A549 (cell line): Measurements from ENCODE around the gene RNF112. TPM values are rescaled to one million over a fixed set of nuclear protein-coding genes. Genes with fewer than 3 reads are reported as not detected.

Source experiments
- ATAC-seq, 2 experiments: fragments of 200-7000 bp in 1 of 2; fragments of >200 bp in 1 of 2; cut with Nextera tagmentation in 1 of 2; cut with Tn5 transposase in 1 of 2; 3 replicates each; pipeline versions ENCODE4 v1.8.0 to v1.9.1; 2018 to 2020; ENCODE audit warnings: mild to moderate bottlenecking in 1 of 2, moderate library complexity in 1 of 2
- CTCF ChIA-PET: fragments of 300-600 bp; sonication (Branson Sonifier 250); formaldehyde crosslinking; extraction: SDS; loops from one replicate; lab custom pipeline; 2021; ENCODE audit warnings: antibody characterized with exemption, inconsistent platforms; lab: Yijun Ruan, JAX
- POLR2A ChIA-PET: fragments of 350-600 bp; formaldehyde crosslinking; extraction: SDS; loops from one replicate; lab custom pipeline; 2021; ENCODE audit warnings: antibody characterized with exemption, inconsistent platforms; lab: Yijun Ruan, JAX
- DNase-seq, 2 experiments: peaks; one replicate each; pipeline versions ENCODE4 v3.0.0 to v3.0.0-alpha.2; 2011 to 2016; ENCODE audit warnings: low read depth in 1 of 2, low spot score in 1 of 2
- FAIRE-seq: peaks from 2 replicates; lab custom pipeline; 2011; peaks lifted over from hg19 to GRCh38; lab: Jason Lieb, UNC
- H3K27ac ChIP-seq, 2 experiments: fragments of >200 bp; sonication (Bioruptor Twin); formaldehyde crosslinking; 3 replicates each; pipeline ENCODE4 v1.5.1; 2016 to 2017
- H3K4me1 ChIP-seq: fragments of >200 bp; sonication (Bioruptor Twin); formaldehyde crosslinking; 3 replicates; pipeline ENCODE4 v1.6.1; 2016
- H3K4me2 ChIP-seq: fragments of >200 bp; sonication (Bioruptor Twin); formaldehyde crosslinking; 3 replicates; pipeline ENCODE4 v1.6.1; 2016
- H3K4me3 ChIP-seq: fragments of >200 bp; sonication (Bioruptor Twin); formaldehyde crosslinking; 3 replicates; pipeline ENCODE4 v1.5.1; 2016
- H3K9me3 ChIP-seq: fragments of >200 bp; sonication (Bioruptor Twin); formaldehyde crosslinking; 3 replicates; pipeline ENCODE4 v1.6.1; 2016
- ATOH8 ChIP-seq: fragments of 250-450 bp; sonication (Bioruptor Pico); IDR thresholded peaks from 2 replicates; pipeline ENCODE4 v1.5.0; 2020; ENCODE audit warnings: low read depth, mild to moderate bottlenecking, moderate library complexity
- BCL3 ChIP-seq: fragments of >200 bp; sonication (Bioruptor Twin); formaldehyde crosslinking; IDR thresholded peaks from 3 replicates; pipeline ENCODE4 v1.6.1; 2016
- CBX2 ChIP-seq: fragments of 200-600 bp; sonication (generic); IDR thresholded peaks from 2 replicates; pipeline ENCODE4 v1.6.1; 2016; ENCODE audit warnings: low read depth, mild to moderate bottlenecking, borderline replicate concordance
- CBX8 ChIP-seq: fragments of 200-600 bp; sonication (generic); IDR thresholded peaks from 2 replicates; pipeline ENCODE4 v1.6.1; 2016
- CEBPB ChIP-seq, 2 experiments: fragments of >200 bp in 1 of 2; sonication (Bioruptor Twin) in 1 of 2; formaldehyde crosslinking in 1 of 2; IDR thresholded peaks; 2 replicates each; pipeline ENCODE4 v1.6.1; 2012 to 2016
- CHD2 ChIP-seq: fragments of 150-350 bp; IDR thresholded peaks from 2 replicates; pipeline ENCODE4 v1.6.1; 2014; ENCODE audit warnings: low read length; ENCODE audit not compliant: partially characterized antibody
- CHD4 ChIP-seq: fragments of 200-600 bp; sonication (generic); IDR thresholded peaks from 2 replicates; pipeline ENCODE4 v1.6.1; 2016; ENCODE audit warnings: antibody characterized with exemption, mild to moderate bottlenecking, borderline replicate concordance
- EHMT2 ChIP-seq: fragments of 200-600 bp; sonication (generic); IDR thresholded peaks from 2 replicates; pipeline ENCODE4 v1.6.1; 2016; ENCODE audit warnings: antibody characterized with exemption, low read depth, mild to moderate bottlenecking, moderate library complexity
- FOSL2 ChIP-seq, 2 experiments: fragments of 450-650 bp in 1 of 2; fragments of >200 bp in 1 of 2; sonication (Bioruptor Twin) in 1 of 2; formaldehyde crosslinking; IDR thresholded peaks; 2 replicates each; pipeline versions ENCODE4 v1.5.0 to v1.6.1; 2016 to 2020; ENCODE audit warnings: mild to moderate bottlenecking in 1 of 2, moderate library complexity in 1 of 2
- FOXS1 ChIP-seq: fragments of 250-450 bp; sonication (Bioruptor Pico); IDR thresholded peaks from 2 replicates; pipeline ENCODE4 v1.5.0; 2020; ENCODE audit warnings: mild to moderate bottlenecking, moderate library complexity
- HEYL ChIP-seq: fragments of 250-450 bp; sonication (Bioruptor Pico); IDR thresholded peaks from 2 replicates; pipeline ENCODE4 v1.8.0; 2021; ENCODE audit warnings: mild to moderate bottlenecking, moderate library complexity
- HOXA7 ChIP-seq: fragments of 250-450 bp; sonication (Bioruptor Pico); IDR thresholded peaks from 2 replicates; pipeline ENCODE4 v1.5.0; 2020; ENCODE audit warnings: mild to moderate bottlenecking, moderate library complexity
- HOXB5 ChIP-seq: fragments of 250-450 bp; sonication (Bioruptor Pico); IDR thresholded peaks from 2 replicates; pipeline ENCODE4 v1.5.0; 2020; ENCODE audit warnings: mild to moderate bottlenecking, moderate library complexity
- JUN ChIP-seq, 2 experiments: fragments of >200 bp; sonication (Bioruptor Twin); formaldehyde crosslinking; IDR thresholded peaks; 2 replicates in 1 of 2; 3 replicates in 1 of 2; pipeline ENCODE4 v1.6.1; 2016 to 2017
- JUNB ChIP-seq: fragments of >200 bp; sonication (Bioruptor Twin); formaldehyde crosslinking; IDR thresholded peaks from 2 replicates; pipeline ENCODE4 v1.6.1; 2016
- MAFK ChIP-seq: fragments of 450-650 bp; IDR thresholded peaks from 2 replicates; pipeline ENCODE4 v1.6.1; 2014; ENCODE audit not compliant: partially characterized antibody
- MAX ChIP-seq: IDR thresholded peaks from 2 replicates; pipeline ENCODE4 v1.6.1; 2012
- MYC ChIP-seq: IDR thresholded peaks from 2 replicates; pipeline ENCODE4 v1.6.1; 2012; ENCODE audit warnings: mild to moderate bottlenecking, inconsistent platforms, low read length, improper control_type of control experiment, borderline replicate concordance
- NR3C1 ChIP-seq: fragments of >200 bp; sonication (Bioruptor Twin); formaldehyde crosslinking; IDR thresholded peaks from 3 replicates; pipeline ENCODE4 v1.6.1; 2017
- RCOR1 ChIP-seq: fragments of 150-350 bp; IDR thresholded peaks from 2 replicates; pipeline ENCODE4 v1.6.1; 2014; ENCODE audit warnings: antibody characterized with exemption, low read length, low read depth
- RFX5 ChIP-seq: fragments of 450-650 bp; IDR thresholded peaks from 2 replicates; pipeline ENCODE4 v1.7.1; 2014; ENCODE audit warnings: antibody characterized with exemption, mild to moderate bottlenecking, moderate library complexity
- RNF2 ChIP-seq: fragments of 200-600 bp; sonication (generic); IDR thresholded peaks from 2 replicates; pipeline ENCODE4 v1.6.1; 2016; ENCODE audit warnings: low read depth, mild to moderate bottlenecking, antibody characterized with exemption, moderate library complexity, borderline replicate concordance
- ZC3H11A ChIP-seq: fragments of 450-650 bp; IDR thresholded peaks from 2 replicates; pipeline ENCODE4 v1.6.1; 2014; ENCODE audit warnings: antibody characterized with exemption, mild to moderate bottlenecking
- ZFP36 ChIP-seq: fragments of 450-650 bp; IDR thresholded peaks from 2 replicates; pipeline ENCODE4 v1.6.1; 2014; ENCODE audit warnings: borderline replicate concordance; ENCODE audit not compliant: partially characterized antibody
- ZSCAN20 ChIP-seq: fragments of 250-450 bp; sonication (Bioruptor Pico); IDR thresholded peaks from 2 replicates; pipeline ENCODE4 v1.8.0; 2022; ENCODE audit warnings: mild to moderate bottlenecking, moderate library complexity
- WGBS: methylation state at CpG from one replicate; pipeline ENCODE4 v1.1.6; 2017; ENCODE audit errors: missing lambda C conversion rate; 5-methylcytosine and 5-hydroxymethylcytosine counted together
- polyA plus RNA-seq, 4 experiments: library from polyadenylated mRNA; depleted of rRNA in 3 of 4; stranded (reverse); fragments of >200 nt; fragmentation: RNase III in 1 of 4; extraction: RNeasy Plus Mini Kit Qiagen cat#74134 plus additional on column Dnase treatment in 1 of 4; gene quantifications; 2 replicates in 3 of 4; 3 replicates in 1 of 4; pipeline ENCODE4 v1.2.3, GENCODE V29; 2011 to 2017
- TF ChIP-seq, protein P1 (sequence below): fragments of 450-650 bp; IDR thresholded peaks from 2 replicates; pipeline ENCODE4 v1.6.1; 2014; ENCODE audit warnings: antibody characterized with exemption
- TF ChIP-seq, protein P2 (sequence below): fragments of >200 bp; sonication (Bioruptor Twin); formaldehyde crosslinking; IDR thresholded peaks from 2 replicates; pipeline ENCODE4 v1.6.1; 2016
- TF ChIP-seq, protein P3 (sequence below): fragments of >200 bp; sonication (Bioruptor Twin); formaldehyde crosslinking; IDR thresholded peaks from 3 replicates; pipeline ENCODE4 v1.5.1; 2016

RNF112 gene
- polyA plus RNA-seq, 2 of the 4 experiments (the other 2 are of a cell fraction) = 0.27 to 1.4 TPM

- ChIA-PET CTCF (interaction anchor here (0.5 to 9.8 kb wide), 23 partner anchors 10 to 318 kb away, joined by 3 to 362 read pairs (median 17); partner anchors contain the start of genes B9D1, MAPK7, MFAP4 and RNF112), POLR2A (interaction anchor here (1.1 to 3.6 kb wide), 3 partner anchors 71 to 94 kb away, joined by 3 to 26 read pairs (median 11); partner anchors contain the start of genes B9D1 and MAPK7)
- TF ChIP-seq ATOH8 (CRISPR knock-in tag) (no peak), BCL3 (0 out of 3 replicates have a peak, but pooled peaks have one; percentile 8), MYC (no peak), MAX (no peak), CEBPB (IDR thresholded peaks at IDR 0.05) (peak in 1 of 2 experiments; percentile 45; a peak in 1 of 4 replicates), JUNB (peak; percentile 48), ZC3H11A (no peak), HEYL (CRISPR knock-in tag) (no peak), ZSCAN20 (CRISPR knock-in tag) (no peak), HOXB5 (CRISPR knock-in tag) (peak; percentile 99), CHD4 (no peak), FOSL2 (IDR thresholded peaks at IDR 0.05) (no peak), FOSL2 (CRISPR knock-in tag; IDR thresholded peaks at IDR 0.05) (peak; percentile 42; the same call in 1 of the 2 replicates), JUN (IDR thresholded peaks at IDR 0.05) (peak; percentile 10 to 38; a peak in 2 of 5 replicates)
- TF ChIP-seq, protein P1, sequence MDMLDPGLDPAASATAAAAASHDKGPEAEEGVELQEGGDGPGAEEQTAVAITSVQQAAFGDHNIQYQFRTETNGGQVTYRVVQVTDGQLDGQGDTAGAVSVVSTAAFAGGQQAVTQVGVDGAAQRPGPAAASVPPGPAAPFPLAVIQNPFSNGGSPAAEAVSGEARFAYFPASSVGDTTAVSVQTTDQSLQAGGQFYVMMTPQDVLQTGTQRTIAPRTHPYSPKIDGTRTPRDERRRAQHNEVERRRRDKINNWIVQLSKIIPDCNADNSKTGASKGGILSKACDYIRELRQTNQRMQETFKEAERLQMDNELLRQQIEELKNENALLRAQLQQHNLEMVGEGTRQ = peak; percentile 72
- TF ChIP-seq, protein P2, sequence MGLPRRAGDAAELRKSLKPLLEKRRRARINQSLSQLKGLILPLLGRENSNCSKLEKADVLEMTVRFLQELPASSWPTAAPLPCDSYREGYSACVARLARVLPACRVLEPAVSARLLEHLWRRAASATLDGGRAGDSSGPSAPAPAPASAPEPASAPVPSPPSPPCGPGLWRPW = 0 out of 2 replicates have a peak, but pooled peaks have one; percentile 39
- 43% methylated on average over 8 of the region's 8 CpGs for WGBS
- FAIRE-seq = no peak
- peak overlapping the region; percentile 56 for H3K4me2 ChIP-seq
- H3K4me3 ChIP-seq = no peak overlapping the region
- ATAC-seq = peak; percentile 82 to 87
- peak in 1 of 2 experiments; percentile 76 for DNase-seq
- H3K27ac ChIP-seq = peak overlapping the region; percentile 56 to 82
- peaks cover 29% of the 10 kb centered on the region for H3K4me1 ChIP-seq
- H3K9me3 ChIP-seq = peaks cover 16% of the 10 kb centered on the region
Measured at GRCh38 chr17:19448341-19449268, 37.6 kb downstream of the RNF112 start.

GRCh38 chr17:19449656-19450055, 38.6 kb downstream of the RNF112 start:
- peak overlapping the region; percentile 56 to 82; a peak in 5 of 6 replicates for H3K27ac ChIP-seq
- no peak overlapping the region for H3K4me3 ChIP-seq
- peaks cover 29% of the 10 kb centered on the region for H3K4me1 ChIP-seq
- peaks cover 8% of the 10 kb centered on the region; the same call in 1 of the 3 replicates for H3K9me3 ChIP-seq
- ATAC-seq = no peak
- FAIRE-seq = no peak
- no peak for DNase-seq
- ChIA-PET POLR2A (interaction anchor here (3.6 kb wide), 1 partner anchor 72 kb away, joined by 26 read pairs; the partner anchor contains the start of gene MAPK7), CTCF (interaction anchor here (1.1 to 9.8 kb wide), 5 partner anchors 9 to 313 kb away, joined by 3 to 362 read pairs (median 75); partner anchors contain the start of genes B9D1 and MAPK7)
- WGBS = 78% methylated on average over 4 of the region's 4 CpGs
- no peak overlapping the region; the same call in 2 of the 3 replicates for H3K4me2 ChIP-seq
- TF ChIP-seq JUNB = no peak
- TF ChIP-seq CBX8 = no peak
- no peak for TF ChIP-seq CHD2
- TF ChIP-seq JUN (IDR thresholded peaks at IDR 0.05) = no peak
- TF ChIP-seq ZC3H11A = no peak
- TF ChIP-seq, protein P3, sequence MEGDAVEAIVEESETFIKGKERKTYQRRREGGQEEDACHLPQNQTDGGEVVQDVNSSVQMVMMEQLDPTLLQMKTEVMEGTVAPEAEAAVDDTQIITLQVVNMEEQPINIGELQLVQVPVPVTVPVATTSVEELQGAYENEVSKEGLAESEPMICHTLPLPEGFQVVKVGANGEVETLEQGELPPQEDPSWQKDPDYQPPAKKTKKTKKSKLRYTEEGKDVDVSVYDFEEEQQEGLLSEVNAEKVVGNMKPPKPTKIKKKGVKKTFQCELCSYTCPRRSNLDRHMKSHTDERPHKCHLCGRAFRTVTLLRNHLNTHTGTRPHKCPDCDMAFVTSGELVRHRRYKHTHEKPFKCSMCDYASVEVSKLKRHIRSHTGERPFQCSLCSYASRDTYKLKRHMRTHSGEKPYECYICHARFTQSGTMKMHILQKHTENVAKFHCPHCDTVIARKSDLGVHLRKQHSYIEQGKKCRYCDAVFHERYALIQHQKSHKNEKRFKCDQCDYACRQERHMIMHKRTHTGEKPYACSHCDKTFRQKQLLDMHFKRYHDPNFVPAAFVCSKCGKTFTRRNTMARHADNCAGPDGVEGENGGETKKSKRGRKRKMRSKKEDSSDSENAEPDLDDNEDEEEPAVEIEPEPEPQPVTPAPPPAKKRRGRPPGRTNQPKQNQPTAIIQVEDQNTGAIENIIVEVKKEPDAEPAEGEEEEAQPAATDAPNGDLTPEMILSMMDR = no peak
- TF ChIP-seq FOXS1 = no peak
- TF ChIP-seq MAFK = no peak
- no peak for TF ChIP-seq RNF2
- no peak for TF ChIP-seq FOSL2 (IDR thresholded peaks at IDR 0.05)
- TF ChIP-seq FOSL2 (CRISPR knock-in tag; IDR thresholded peaks at IDR 0.05) = no peak
- TF ChIP-seq ATOH8 (CRISPR knock-in tag) = no peak
- TF ChIP-seq HOXA7 (CRISPR knock-in tag) = no peak
- no peak for TF ChIP-seq RFX5
- TF ChIP-seq ZSCAN20 (CRISPR knock-in tag) = no peak
- TF ChIP-seq RCOR1 = no peak
- no peak for TF ChIP-seq NR3C1
- TF ChIP-seq EHMT2 = no peak
- TF ChIP-seq ZFP36 = no peak
- TF ChIP-seq CBX2 = no peak
